CD4-positive, alpha-beta T cell treated with Interleukin-4 for 1 hour (primary cell): Measurements from ENCODE around the gene TSPAN9.

Experiments used
- DNase-seq, 2 donors: peaks; one replicate each; pipeline ENCODE4 v3.0.0-alpha.2; 2020 to 2022

The TSPAN9 gene

DNA sequence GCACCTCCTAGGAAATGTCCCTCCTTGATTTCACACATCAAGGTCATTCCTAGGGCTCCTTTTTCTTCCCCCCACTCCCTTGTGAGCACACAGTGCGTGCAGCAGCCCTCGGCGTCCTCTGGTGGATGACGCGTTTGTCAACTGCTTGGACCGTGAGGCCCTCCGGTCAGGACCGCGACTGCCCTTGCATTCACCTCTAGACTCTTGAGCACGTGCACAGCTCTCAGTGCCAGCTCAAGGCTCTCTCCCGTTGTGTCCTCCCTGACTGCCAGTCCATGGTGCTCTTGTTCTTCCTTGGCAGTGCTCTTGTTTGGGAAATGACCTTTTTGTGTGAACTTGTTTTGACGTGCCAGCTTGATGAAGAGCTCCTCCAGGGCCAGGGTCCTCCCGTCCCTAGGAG, 67.9 kb downstream of the TSPAN9 start:
- no peak for DNase-seq

DNA sequence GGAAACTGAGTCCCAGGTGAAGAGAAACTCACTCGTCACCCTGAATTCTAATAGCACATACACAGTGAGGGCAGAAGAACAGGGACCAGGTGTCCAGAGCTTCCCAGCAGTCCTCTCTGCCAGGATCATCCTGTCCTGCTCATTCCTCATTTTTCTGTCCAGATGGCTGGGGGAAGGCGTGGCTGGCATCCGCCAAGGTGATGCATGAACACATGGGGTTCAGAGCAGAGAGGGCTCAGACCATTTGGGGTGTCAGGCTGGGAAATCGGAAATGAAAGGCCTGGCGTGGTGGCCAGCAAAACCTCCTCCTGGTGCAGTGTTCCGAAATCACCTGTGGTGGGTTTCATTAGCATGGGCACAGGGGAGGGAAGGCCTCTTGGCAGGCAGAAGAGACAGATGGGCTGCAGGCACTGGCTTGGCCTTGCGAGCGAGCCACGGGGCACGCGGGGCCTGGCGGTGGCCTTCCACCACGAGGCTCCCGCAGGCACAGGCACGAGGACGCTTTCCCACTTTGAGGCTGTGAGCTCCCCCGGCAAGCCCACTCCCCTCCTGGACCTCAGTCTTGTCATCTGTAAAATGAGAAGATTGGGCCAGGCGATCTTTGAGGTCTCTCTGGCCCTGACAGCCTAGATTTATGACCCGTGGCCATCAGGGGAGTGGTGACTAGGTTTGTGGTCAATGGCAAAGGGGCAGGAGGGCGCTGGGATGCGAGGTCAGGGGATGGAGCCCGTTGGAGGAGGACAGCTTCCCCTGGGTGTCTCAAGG, 68.5 kb downstream of the TSPAN9 start:
- DNase-seq = no peak

DNA sequence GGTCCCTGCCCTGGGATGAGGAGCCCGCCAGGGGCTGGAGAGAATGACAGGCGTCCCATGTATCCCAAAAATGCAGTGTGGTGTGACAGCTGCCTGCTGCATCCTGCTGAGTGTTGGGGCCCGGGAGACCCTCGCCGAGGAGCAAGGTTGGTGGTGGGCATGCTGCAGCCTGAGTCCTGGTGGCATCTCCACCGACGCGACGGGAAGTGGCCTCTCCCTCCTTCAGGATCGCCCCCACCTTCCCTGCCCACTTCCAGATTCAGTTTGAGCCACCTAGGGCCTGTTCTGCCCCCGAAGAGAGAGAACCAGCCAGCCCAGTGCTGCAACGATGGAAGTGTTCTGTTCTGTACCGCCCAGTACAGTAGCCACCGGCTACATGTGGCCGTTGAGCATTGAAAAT, 70.1 kb downstream of the TSPAN9 start:
- DNase-seq = no peak

DNA sequence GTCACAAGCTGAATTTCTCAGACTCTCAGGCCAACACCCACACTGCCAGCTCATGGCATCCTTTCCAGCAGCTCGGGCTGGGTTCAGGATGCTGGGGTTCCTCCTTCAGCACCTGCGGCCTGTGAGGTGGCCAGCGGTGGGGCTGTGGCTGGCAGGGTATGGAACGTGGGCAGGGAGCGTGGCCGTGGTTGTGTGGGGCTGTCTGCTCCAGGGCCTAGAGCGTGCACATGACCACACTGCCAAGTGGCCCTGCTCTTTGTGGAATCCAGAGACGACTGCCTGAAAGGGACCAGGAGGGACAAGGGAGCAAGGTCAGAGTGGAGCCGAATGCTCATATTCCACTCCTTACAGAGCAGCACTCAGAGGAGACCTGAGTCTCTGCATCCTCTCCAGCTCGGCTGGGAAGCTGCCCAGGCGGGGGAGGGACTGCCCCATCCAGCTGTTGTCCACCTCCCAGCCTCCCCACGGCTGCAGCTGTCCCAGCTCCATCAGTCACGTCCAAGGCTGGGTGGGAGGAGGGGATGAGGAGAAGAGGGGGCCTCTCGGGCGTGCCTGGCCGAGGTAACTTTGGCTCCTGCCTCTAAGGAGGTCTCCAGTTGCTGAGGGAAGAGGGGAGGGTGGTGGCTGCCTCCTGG, 71.3 kb downstream of the TSPAN9 start:
- no peak for DNase-seq

DNA sequence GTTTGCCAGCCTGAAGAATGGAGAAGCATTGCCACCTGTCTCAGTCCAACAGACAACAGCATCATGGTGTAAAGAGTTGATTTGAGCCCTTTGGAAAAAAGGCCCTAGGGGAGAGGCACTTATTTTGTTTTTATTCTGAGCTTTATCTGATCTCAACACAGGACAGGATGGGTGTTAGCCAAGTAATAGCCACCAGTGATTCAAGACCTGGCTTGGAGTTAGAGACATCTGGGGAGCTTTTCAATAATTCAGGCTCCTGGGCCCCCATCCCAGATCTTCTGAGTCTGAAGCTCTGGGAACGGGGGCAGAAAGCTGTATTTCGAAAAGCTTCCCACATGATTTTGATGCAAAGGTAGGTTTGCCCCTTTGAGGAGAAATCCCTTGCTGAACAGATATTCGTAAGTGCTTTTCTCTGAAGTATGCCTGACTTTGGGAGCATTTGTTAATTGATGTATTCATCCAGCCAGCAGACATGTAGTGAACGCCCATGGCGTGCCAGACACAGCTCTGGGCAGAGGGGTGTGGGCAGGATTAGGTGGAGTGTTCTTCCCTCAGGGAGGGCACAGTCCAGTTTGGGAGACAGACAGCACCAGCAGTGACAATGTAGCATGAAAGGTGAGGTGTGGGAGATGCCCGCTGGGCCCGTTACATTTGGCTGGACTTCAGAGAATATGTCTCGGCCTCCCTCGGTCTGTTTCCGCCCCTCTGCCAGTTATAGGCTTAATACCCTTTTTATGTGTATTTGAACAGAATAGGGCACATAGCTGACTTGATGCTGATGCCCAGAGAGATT, 72.5 kb downstream of the TSPAN9 start:
- no peak for DNase-seq

DNA sequence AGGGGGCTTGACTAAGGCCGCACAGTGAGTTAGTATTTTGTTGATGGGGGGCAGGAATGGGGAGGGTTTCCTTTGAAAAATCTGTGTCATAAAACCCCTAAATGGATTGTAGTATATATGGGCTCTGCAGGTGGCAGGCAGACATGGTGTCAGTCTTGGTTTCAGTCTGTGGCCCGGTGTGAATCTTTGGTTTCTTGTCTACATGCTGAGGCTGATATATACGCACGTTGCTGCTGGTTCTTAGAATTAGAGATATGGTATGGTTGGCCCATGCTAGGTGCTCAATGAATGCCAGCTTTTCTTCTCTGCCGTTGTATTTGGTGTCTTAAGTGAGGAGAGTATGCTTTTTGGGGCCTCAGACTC, 73.1 kb downstream of the TSPAN9 start:
- DNase-seq = no peak

- DNase-seq = no peak
Observed at GRCh38 chr12:3150931-3151835, 74.0 kb downstream of the TSPAN9 start.

- DNase-seq = no peak
Observed at GRCh38 chr12:3152011-3152511, 74.9 kb downstream of the TSPAN9 start.

GRCh38 chr12:3152892-3153291, 75.7 kb downstream of the TSPAN9 start:
- no peak for DNase-seq

DNA sequence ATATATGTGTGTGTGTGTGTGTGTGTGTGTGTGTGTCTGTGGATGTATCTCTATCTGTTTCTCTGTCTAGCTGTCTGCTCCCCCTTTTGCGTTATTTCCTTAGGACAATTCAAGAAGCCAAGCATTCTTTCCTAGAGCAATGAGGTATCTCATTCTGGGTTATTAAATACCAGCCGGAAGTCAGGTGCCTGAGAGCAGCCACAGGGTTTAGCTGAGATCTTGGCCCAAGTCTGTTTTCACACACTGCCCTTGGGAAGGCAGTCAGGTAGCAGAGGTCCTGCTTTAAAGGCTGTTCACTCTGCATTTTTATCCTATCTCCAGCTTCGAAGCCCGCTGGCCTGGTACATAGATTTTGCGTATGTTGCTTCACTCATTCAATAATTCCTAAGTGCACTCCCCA, 76.8 kb downstream of the TSPAN9 start:
- no peak for DNase-seq

DNA sequence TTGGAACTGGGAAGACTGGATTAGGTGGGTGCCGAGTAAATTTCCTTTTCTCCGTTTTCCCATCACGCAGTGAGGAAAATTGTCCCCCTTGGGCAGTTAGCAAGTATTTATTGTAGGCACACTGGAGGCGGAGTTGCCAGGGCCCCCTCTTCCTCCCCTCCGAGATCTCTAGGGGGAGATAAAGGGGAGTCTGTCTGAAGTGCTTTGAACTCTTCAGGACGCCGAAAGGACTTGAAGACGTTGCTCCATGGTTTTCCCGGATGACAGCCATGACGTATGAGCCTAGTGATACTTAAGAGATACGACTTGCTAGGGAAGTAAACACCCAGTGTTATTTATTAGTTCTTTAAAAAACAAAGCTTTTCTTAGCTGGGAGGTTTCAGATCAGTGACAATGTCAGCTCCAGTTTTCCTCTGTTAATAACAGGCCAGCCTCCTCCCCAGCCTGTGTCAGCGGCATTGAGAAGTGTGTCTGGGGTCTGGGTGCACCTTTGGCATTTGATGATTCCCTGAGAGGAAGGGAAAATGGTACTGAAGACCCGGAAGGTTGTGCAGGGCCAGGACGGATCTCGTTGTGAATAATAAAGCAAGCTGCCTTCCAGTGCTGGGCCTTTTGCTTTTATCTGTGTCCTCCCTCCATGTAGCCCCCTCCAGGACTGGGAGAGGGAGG, 78.7 kb downstream of the TSPAN9 start:
- no peak for DNase-seq

DNA sequence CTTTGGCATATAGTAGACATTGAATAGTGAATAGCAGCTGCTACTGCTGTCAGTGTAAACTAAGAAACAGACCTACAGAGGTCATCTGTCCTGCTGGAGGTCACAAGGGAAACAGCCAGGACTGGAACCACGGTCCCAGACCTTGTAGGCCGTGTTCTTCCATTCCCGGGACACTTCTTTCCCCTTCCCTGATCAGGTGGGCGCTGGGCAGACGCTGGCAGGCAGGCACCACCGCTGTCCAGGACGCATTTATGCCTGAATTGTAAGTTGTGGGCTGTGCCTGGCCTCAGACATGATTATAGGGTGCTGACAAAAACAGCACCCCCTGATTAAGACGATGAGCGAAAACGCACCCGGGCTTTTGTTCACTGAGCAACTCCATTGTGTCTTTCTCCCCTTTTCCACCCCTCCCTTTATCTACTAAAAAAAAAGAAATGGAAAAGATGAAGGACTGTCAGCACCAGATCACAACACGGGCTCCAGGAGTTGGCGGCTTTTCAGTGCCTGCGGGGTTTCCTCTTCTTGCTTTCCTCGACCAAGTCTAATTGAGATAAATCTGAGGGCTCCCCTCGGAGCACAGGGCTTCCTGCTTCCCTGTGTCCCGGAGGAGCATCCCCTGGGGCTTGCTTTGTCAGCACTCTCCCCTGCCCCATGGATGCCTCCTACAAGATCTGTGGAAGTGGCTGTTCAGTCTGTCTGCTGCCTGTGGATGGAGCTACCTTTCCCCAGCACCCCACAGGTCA, 80.6 kb downstream of the TSPAN9 start:
- no peak for DNase-seq

DNA sequence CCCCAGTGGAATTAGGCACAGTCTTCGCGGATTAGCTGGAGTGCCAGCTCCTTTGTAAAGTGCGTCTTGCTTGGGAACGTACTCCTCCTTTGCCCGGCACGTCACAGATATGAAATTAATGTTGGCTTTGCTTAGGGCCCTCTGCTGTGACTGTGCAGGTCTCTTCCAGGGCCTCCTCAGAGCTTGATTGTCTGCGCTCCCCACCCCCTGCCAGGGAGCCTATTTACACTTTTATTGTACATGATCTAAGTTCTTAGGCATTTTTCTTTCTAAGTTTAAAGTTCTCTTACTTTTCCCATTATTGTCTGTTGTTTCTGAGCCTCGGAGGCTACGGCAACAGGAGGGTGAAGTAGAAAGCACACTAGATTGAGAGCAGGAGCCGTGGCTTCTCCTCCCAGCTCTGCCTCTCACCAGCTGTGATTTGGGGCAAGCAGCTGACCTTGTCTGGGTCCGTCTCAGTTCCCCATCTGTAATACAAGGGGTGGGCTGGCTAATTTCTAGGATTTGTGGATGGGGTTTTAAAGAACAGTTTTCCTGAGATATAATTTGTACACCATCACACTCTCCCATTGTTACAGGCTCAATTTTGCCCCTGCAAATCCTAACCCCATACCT, 81.8 kb downstream of the TSPAN9 start:
- DNase-seq = no peak

- DNase-seq = no peak
Observed at GRCh38 chr12:3160081-3160480, 82.9 kb downstream of the TSPAN9 start.

- DNase-seq = no peak
Observed at GRCh38 chr12:3161861-3162260, 84.7 kb downstream of the TSPAN9 start.

DNA sequence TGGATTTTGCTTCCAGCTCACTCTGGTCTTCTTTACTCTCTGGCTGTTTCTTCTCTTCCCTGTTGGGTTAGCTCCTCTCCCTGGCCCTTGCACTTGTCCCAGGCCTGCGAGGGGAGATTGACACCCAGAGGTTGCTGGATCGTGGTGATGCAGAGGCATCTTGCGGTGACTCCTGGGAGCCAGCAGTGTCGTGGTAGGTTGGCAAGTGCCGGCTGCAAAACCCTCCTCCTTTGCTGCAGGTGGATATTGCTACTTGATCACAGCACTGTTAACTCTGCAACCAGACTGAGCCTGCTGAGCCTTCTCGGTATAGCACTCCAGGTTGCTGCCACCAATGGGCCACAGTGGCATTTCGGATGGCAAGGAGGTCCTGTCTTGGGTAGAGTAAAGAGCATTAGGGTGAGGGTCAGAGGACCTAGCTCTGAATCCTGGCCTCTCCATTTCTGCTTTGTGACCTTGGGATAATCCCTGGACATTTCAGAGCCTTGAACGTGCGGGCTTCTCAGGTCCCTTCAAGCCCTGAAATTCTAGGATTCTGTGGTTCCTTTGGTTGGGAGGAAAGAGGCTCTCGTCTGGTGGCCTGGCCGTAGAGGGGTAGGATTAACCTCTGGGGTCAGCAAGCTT, 87.4 kb downstream of the TSPAN9 start:
- no peak for DNase-seq

GRCh38 chr12:3165078-3165980, 88.2 kb downstream of the TSPAN9 start:
- no peak for DNase-seq

GRCh38 chr12:3167636-3168035, 90.5 kb downstream of the TSPAN9 start:
- DNase-seq = no peak
